LoVo (cell line): ENCODE measurements around the gene ACTL7B.
"Not testable (repeated sequence)": the region's sequence is repeated elsewhere in the genome, so short reads cannot be mapped to it uniquely, and the experiment has no call there.

ENCODE experiments used
- DNase-seq: peaks from one replicate; pipeline ENCODE4 v3.0.0-alpha.2; 2016; ENCODE audit warnings: low spot score

Gene ACTL7B

DNA sequence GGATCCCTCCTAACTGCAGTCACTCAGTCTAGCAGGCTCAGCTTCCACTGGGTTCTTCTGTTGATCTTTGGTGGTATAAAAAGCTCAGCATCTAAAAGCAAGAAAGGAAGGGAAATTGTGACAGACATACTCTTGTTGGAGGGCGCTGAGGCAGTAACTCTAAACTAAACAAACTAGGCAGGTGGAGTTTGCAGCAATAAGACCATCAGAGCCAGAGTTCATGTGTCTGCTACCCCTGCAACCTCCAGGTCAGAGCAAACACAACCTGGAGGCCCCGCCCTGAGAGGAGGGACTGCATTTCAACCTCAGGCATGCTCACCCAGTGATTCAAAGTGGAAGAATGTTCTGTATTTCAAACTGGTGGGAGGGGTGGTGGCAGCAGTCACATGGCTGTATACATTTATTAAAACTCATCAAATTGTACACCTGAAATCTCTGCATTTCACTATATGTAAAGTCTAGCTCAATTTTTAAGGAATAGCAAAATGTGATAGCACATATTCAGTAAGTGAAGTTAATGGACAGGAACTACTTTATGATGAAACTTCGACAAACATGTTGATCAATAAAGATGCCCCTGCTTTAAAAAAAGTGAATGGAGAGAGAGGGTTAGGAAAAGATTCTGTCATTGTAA is 13.4 kb upstream of the ACTL7B start:
- DNase-seq, result peak; percentile 44

- DNase-seq, result no peak
These were observed 12.0 kb upstream of the ACTL7B start for GRCh38 chr9:108867829-108868228.

- DNase-seq, result no peak
These were observed 11.3 kb upstream of the ACTL7B start for GRCh38 chr9:108867116-108867515.

DNA sequence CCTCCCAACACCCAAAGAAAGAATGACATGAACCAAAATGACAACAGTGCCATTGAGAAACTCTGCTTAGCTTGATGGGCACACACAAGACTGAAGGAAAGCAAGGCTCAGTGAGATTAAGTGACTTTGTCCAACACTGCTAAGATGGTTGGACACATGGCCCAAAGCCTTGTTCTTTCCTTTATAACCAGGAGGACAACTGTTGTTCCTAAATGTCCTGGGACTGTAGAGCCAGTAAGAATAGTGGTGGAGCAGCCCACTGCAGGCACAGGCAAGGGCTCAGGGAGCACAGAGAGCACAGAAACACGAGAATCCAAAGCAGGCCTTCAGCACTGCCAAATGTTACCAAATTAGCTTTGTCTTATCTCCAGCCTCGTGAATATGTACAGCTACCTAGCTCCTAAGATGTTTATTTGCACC is 10.2 kb upstream of the ACTL7B start:
- DNase-seq, result no peak

DNA sequence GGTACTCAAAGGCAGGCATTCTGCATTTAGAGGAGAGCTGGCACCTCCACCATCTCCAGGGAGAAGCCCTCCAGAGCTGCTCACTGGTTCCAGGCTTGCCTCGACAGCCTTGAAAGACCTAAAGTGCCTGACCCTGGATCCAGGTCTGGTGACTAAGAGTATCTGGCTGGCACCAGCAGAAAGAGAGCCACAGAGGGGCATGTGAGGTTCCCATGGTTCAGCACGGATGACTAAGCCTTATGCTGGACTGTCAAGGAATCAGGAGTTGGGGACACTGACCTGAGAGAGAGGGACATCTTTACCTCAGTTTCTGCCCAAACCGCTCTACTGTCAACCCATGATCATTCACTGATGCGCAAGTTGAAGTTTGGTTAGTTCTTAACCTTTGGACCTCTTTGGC is 9.3 kb upstream of the ACTL7B start:
- no peak for DNase-seq

GRCh38 chr9:108864446-108864845 is 8.7 kb upstream of the ACTL7B start:
- DNase-seq, result no peak

DNA sequence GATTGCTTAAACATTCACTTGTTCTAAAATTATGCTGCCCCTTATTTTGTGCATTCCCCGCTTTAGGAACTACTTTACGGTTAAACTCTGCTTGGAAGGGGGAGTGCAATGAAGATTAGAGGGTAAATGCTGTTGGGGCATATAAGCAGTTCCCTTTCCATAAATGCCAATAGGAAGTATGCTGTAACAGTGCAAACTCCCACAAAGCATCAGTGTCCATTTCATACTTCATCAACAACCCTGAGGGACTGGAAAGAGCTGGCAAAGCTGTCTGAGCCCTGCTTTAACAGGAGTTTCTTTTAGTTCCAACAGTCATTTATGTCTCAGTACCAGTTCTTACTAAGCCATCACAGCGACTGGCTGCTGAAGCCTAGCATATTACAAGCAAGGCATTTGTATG is 8.1 kb upstream of the ACTL7B start:
- DNase-seq, result no peak

DNA sequence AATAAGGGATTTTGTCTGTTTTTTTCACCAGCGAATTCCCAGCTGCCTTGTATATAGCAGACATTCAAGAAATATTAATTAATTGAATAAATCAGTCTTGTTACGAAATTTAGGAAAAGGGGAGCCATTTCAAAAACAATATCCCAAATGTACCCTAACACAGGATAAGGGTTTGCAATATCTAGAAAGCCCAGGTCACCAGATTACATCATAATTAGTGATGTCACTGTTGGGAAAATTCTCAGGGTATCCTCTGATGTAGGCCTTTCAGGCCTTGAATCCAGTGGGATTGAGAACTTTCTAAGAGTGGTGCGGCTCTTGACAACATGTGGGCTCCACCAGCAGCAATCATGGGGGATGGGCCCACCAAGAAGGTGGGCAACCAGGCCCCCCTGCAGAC is 6.2 kb upstream of the ACTL7B start, which contains the start of gene ACTL7A:
TSS of gene ACTL7A (plus strand) at position 270 of the 400 bp plus-strand sequence. CDS start at position 327, 57 bp downstream.
- DNase-seq, result no peak

DNA sequence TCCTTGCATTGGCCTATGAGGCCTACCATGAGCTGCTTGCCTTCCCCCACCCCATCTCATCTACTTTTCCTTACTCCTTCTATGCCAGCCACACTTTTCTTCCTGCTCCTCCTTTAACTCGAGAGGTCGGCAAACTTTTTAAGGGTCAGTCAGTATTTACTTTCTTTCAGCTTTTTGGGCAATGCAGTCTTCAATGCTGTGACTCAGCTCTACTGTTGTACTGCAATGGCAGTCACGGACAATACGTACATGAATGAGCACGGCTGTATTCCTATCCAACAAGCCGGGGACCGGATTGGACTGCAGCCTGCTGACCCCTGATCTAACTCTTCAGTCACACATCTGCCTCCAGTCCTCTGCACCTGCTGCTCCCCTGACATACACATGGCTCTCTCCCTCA is 5.7 kb upstream of the ACTL7B start:
- DNase-seq, result no peak

- no peak for DNase-seq
These were observed 5.0 kb upstream of the ACTL7B start for GRCh38 chr9:108860764-108861163.

GRCh38 chr9:108860354-108860753 is 4.6 kb upstream of the ACTL7B start:
- DNase-seq, result no peak

DNA sequence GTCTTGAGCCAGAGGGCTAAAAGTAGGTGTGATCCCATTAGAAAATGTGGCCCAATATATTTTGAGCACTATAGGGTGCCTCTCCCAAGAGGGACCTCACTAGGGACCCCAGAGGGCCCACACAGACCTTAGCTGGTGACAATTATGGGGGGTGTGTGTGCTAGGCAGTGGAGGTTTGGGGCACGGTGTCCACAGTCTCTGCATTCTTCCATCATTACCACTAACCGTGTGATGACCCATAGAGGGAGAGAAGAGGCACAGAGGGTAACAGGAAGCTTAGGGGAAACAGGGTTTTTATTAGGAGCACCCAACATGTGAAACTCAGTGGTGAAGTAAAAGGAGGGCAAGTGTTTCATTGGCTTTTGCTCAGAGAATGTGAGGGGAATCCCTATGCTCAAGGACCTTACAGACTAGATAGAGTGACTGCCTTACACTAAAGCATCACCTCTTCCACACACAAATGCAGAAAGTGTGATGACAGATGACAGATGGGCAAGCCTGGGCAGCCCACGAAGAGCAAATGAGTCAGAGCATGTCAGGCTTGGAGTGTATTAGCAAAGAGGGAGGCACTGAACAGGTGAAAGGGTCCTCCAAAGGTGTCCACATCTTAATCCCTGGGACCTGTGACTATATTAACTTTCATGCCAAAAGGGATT is 3.8 kb upstream of the ACTL7B start:
- DNase-seq, result no peak

- DNase-seq, result no peak
These were observed 1.8 kb upstream of the ACTL7B start for GRCh38 chr9:108857572-108857971.

- no peak for DNase-seq
These were observed 278 bp downstream of the ACTL7B start for GRCh38 chr9:108855529-108855886.

GRCh38 chr9:108854641-108855528 is 901 bp downstream of the ACTL7B start:
- no peak for DNase-seq

DNA sequence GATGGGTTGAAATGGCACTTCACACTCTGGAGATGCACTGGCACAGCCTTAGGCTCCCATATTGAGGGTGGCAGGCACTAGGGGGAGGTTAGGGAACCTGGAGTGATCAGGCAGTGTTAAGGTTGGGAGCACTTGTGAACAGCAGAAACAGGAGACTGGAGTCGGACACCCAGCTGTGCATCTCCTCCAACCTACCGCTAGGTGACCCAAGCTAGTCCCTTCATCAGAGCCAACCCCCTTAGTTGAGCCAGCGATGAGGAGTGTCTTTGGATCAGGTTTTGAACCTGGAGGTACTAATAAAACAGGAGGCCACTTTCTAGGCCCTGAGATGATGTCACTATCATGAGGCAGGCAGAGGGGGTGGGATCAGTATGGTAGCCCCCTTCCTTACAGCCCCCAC is 1.7 kb downstream of the ACTL7B start:
- no peak for DNase-seq

DNA sequence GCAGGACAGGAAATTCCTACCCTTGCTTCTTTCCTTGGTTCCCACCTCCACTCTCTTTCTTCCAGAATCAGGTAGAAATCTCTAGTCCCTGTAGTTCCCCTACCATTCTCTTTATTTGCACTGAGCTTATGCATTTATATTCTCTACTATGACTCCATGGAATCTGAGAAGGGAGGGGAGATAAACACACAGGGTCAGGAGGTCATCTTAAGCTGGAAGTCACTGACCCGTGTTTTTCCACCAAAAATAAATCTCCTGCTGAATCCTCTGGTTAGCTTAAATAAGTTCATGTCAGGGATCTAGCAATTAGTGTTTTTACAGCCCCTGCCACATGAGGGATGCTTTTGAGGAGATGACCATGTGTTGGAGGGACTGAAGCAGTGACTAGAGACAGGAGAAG is 3.7 kb downstream of the ACTL7B start:
- no peak for DNase-seq

GRCh38 chr9:108851138-108851537 is 4.6 kb downstream of the ACTL7B start:
- DNase-seq, result no peak

GRCh38 chr9:108850293-108850897 is 5.4 kb downstream of the ACTL7B start:
- no peak for DNase-seq

- not testable (repeated sequence) for DNase-seq
These were observed 7.5 kb downstream of the ACTL7B start for GRCh38 chr9:108848296-108848695.

GRCh38 chr9:108845947-108846346 is 9.8 kb downstream of the ACTL7B start:
- no peak for DNase-seq

DNA sequence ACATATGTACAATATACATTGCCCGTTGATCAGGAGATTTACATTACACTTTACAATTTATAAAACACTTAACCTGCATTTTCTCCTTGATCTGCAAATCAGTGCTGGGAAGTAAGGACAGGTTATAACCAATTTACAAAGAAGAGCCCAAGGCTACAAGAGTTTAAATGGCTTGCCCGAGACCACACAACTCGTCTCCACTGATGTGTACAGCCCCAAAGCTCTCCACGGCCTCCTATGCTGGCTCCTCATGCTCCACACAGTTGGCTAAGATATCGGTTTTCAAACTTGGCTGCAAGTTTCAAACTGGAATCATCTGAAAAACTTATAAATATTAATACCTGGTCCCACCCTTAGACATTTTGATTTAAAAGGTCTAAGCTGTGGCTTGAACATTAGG is 10.3 kb downstream of the ACTL7B start:
- no peak for DNase-seq

- no peak for DNase-seq
These were observed 10.9 kb downstream of the ACTL7B start for GRCh38 chr9:108844856-108845255.
